NCI-H526 (cell line): ENCODE measurements around the gene ALKBH8.
"Not testable (repeated sequence)": the region's sequence is repeated elsewhere in the genome, so short reads cannot be mapped to it uniquely, and the experiment has no call there.

Experiments
- DNase-seq, 2 experiments: peaks; one replicate each; lab custom pipeline; 2025; lab: John Stamatoyannopoulos, UW

ALKBH8 gene

DNA sequence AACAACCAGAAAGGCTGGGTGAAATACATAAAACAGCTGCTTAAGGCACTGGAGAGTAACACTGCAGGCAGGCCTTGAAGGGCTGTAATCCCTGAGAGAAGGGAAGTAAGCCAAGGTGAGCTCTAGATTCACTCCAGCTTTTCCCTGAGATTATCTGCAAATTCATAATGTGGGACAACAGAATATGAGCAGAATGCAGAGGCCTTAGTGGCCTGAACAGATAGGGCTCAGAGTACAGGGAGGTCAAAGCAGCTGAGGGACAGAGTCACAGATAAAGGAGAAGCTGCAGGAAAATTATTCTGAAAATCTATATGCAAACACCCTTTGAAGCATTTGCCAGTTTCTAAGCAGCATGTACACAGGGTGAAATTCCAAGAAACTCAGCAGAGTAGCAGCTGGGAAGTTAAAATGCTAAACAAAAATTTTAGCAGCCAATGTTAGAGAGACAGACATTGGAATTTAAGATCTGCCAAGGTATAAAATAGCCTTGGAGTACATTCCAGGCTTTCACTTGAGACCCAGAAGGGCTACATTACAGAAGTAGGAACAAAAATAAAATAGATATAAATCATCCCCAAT is 59.8 kb downstream of the ALKBH8 start:
- DNase-seq: no peak

DNA sequence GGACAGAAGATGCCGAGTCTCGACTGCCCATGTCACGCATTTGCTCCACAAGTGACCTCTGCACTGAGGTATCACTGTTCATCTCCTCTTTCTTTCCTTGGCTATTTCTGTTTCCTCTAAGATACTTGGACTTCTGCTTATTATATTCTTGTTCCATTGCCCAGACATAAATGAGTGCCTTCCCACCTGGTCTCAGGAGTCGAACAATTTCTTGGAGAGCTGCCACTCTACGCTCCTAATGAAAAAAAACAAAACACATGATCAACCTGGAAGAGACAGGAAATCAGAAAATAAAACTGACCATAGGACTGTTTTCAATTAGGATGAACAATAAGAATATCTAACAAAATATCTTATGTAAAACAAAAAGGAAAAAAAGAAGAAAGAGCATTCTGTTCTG is 60.6 kb downstream of the ALKBH8 start:
- no peak for DNase-seq

GRCh38 chr11:107501713-107502112 is 63.8 kb downstream of the ALKBH8 start:
- no peak for DNase-seq

DNA sequence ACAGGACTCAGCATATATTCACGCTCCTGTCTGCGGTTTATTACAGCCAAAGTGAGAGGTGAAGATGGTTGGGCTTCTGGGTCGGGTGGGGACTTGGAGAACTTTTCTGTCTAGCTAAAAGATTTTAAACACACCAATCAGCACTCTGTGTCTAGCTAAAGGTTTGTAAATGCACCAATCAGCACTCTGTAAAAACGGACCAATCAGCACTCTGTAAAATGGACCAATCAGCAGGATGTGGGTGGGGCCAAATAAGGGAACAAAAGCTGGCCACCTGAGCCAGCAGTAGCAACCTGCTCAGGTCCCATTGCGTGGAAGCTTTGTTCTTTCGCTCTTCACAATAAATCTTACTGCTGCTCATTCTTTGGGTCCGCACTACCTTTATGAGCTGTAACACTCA is 68.2 kb downstream of the ALKBH8 start:
- not testable (repeated sequence) for DNase-seq

- DNase-seq: no peak
Observed at GRCh38 chr11:107496011-107496410, 69.5 kb downstream of the ALKBH8 start.

DNA sequence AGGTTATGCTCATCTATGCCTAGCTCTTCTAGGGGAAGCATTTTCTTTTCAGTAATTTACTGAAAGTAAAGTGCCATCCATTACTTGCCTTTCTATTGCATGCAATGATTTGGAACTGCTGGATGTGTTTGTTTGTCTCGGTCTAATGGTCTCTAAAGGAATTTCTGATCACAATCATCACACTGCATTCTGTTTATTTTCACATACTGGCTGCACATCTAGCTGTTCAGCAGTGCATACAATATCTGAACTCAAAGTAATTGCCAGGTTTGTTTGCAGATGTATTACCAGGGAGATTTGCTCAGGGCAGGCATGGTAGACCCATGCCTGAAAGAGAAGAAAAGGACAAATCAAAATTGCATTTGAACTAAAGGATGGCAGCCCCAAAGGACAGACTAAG is 71.5 kb downstream of the ALKBH8 start:
- no peak for DNase-seq

DNA sequence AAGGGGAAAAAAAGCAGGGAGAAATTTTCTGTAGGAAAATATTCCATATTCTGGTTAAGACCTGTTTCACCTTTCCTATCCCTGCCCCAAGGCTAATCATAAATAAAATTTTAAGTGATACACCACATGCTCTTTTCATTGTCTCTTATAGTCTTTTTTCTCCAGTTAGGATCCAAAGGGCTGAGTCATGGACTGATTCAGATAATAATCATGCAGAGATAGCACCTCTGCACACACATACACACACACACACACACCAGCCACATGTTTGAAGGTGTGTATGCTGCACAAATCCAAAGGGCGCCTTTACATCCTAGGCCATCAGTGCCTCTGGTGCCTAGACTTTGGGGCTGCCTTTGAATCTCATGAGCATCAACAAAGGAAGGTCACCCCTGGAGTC is 72.4 kb downstream of the ALKBH8 start:
- DNase-seq: no peak

DNA sequence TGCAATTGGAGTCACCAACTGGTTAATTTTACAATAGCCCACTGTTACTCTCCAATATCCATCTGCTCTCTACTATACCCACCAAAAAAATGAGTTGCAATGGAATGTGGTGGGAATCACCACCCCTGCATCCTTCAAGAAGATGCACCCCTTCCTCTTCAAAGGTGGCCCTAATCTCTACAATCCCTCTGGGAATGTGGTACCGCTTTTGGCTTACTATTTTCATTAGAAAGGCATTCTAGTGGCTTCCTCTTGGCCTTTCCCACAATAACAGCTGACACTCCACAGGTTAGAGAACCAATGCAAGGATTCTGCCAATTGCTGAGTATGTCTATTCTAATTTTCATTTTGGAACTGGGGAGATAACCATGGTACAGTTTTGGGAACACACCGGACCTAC is 74.7 kb downstream of the ALKBH8 start:
- no peak for DNase-seq

DNA sequence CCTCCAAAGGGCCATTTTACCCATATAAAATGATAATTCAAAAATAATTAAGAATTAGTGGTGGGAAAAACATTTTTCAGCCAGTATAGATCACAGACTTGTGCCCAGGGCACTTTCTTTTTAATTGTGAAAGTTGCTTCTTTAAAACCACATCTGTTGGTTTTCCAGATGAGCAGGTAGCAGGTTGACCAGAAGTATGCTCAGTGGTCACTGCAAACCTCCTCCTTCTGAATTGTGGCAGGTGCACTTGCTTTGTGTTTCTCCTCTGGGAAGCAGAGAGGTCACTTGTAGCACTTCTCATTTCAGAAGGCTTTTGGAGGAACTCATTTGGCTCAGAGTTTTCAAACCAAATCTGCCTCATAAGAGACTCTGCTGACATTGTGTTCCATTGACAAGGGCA is 83.3 kb downstream of the ALKBH8 start:
- no peak for DNase-seq

- DNase-seq: no peak
Observed at GRCh38 chr11:107478922-107479321, 86.6 kb downstream of the ALKBH8 start.

DNA sequence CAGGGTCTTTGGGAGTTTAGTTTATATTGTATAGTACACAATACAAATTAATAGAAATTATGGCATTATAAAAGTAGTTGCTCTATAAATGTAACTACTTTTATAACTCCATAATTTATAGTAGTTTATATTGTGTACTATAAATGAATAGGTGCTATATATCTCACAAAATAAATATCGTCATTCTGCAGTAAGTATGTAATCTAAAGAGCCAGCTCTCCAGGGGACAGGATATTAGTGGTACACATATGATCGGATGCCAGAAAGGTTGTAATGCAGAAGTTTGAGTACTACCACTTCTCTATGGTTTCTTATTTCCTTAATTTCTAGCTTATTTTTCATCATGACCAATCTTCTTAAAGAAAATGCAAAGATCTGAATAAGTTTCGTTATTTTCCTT is 87.7 kb downstream of the ALKBH8 start:
- DNase-seq: no peak

- DNase-seq: no peak
Observed at GRCh38 chr11:107473792-107474191, 91.7 kb downstream of the ALKBH8 start.

DNA sequence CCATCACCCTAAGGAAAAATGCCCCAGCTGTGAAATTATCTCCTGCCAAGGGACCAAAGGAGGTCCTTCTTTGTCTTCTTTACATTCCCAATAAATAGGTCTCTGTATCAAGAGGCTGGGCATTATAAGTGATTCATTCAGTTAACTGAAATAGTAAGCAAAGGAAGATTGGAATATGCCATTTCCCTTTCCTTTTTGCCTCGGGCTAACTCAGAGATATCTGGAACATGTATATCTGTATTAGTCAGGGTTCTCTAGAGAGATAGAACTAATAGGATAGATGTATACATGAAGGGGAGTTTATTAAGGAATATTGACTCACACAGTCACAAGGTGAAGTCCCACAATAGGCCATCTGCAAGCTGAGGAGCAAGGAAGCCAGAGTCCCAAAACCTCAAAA is 92.6 kb downstream of the ALKBH8 start:
- no peak for DNase-seq

- no peak for DNase-seq
Observed at GRCh38 chr11:107468596-107468995, 96.9 kb downstream of the ALKBH8 start.

DNA sequence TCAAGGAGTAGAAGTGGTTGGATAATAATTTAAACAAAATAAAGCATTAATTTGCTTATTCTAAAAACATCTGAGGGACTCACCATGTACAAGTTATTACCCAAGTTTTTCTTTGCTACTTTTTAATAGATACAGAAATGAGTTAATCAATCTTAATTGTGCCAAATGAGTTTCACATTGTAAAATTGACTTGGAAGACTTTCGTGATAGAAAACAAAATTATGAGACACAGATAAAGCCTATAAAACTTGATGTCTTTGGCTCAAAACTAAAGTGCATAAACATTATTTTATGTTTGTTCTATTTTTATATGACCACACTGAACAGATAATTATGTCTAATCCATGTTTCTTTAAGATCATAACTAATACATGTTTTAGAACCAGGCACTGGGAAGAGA is 97.8 kb downstream of the ALKBH8 start:
- DNase-seq: no peak

DNA sequence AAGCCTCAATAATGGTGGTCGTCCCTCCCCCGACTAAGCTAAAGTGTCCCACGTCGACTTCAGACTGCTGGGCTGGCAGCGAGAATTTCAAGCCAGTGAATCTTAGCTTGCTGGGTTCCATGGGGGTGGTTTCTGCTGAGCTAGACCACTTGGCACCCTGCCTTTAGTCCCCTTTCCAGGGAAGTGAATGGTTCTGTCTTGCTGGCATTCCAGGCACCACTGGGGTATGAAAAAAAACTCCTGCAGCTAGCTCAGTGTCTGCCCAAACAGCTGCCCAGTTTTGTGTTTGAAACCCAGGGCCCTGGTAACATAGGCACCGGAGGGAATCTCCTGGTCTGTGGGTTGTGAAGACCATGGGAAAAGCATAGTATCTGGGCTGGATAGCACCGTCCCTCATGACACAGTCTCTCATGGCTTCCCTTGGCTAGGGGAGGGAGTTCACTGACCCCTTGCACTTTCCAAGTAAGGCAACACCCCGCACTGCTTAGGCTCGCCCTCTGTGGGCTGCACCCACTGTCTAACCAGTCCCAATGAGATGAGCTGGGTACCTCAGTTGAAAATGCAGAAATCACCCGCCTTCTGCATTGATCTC is 99.2 kb downstream of the ALKBH8 start:
- not testable (repeated sequence) for DNase-seq

GRCh38 chr11:107457558-107458271 is 107.8 kb downstream of the ALKBH8 start, which contains the start of gene CWF19L2:
Gene CWF19L2 (minus strand): TSS chr11:107457825. CDS start chr11:107457816, 9 bp downstream.
- peak; percentile 99 to 100 for DNase-seq

- DNase-seq: peak in 1 of 2 experiments; percentile 64
Observed at GRCh38 chr11:107457205-107457557, 108.4 kb downstream of the ALKBH8 start.

- no peak for DNase-seq
Observed at GRCh38 chr11:107453594-107454286, 111.8 kb downstream of the ALKBH8 start.
